ENCODE results near the gene ANGPTL2. TPM values are rescaled to one million over a fixed set of nuclear protein-coding genes. Genes with fewer than 3 reads are reported as not detected.
"Not testable (repeated sequence)": the region's sequence is repeated elsewhere in the genome, so short reads cannot be mapped to it uniquely, and the experiment has no call there.

ANGPTL2 gene
- 10 to 100 TPM in 2 of 6 donors, 1 to 10 TPM in 4; 3.9 to 26.0 (median 7.9) TPM for total RNA-seq

GRCh38 chr9:127122176-127123063 lies at the start of gene ANGPTL2:
Gene ANGPTL2 (minus strand): TSS chr9:127122635. CDS start chr9:127108731, 13,904 bp downstream.
- peak; percentile 93 to 95 for ATAC-seq (ENCODE audit: low FRiP score in 2 of 2)
- 10 to 14% methylated on average over 7 to 39 of the region's 43 CpGs for WGBS, 2 donors

GRCh38 chr9:127171348-127171747 lies 48.9 kb upstream of the ANGPTL2 start:
- not testable (repeated sequence) for H3K9me3 ChIP-seq; H3K27me3 ChIP-seq; H3K4me3 ChIP-seq; ATAC-seq (ENCODE audit: low FRiP score in 2 of 2); H3K27ac ChIP-seq; DNase-seq; H3K4me1 ChIP-seq; H3K36me3 ChIP-seq
- WGBS, 2 donors: 95 to 98% methylated on average over 9 of the region's 9 CpGs

More at GRCh38 chr9:127122176-127123063, at the start of gene ANGPTL2:
- Histone ChIP-seq H3K4me1 (peaks cover 17 to 26% (median 23%) of the 10 kb centered on the region in 4 donors), H3K27me3 (no peaks in the 10 kb centered on the region), H3K4me3 (peak within 1 kb of the TSS; percentile 38 to 49 (median 44)), H3K27ac (peak within 1 kb of the TSS; percentile 80 to 85 (median 81)), H3K9me3 (no peaks in the 10 kb centered on the region), H3K36me3 (no peaks in the 10 kb centered on the region)
- TF ChIP-seq EP300 (IDR thresholded peaks at IDR 0.05) (no peak), CTCF (IDR thresholded peaks at IDR 0.05) (no peak), POLR2AphosphoS5 (IDR thresholded peaks at IDR 0.05) (peak; percentile 50 to 54), POLR2A (IDR thresholded peaks at IDR 0.05) (peak in 1 of 4 donors; percentile 49)
- DNase-seq: peak; percentile 73 to 94

GRCh38 chr9:127170652-127171051 lies 48.2 kb upstream of the ANGPTL2 start:
- Histone ChIP-seq H3K9me3 (no peaks in the 10 kb centered on the region), H3K4me3 (no peak overlapping the region), H3K4me1 (no peaks in the 10 kb centered on the region), H3K27me3 (no peaks in the 10 kb centered on the region), H3K27ac (no peak overlapping the region), H3K36me3 (no peaks in the 10 kb centered on the region)
- WGBS, 2 donors: 86 to 91% methylated on average over 2 of the region's 2 CpGs
- DNase-seq: no peak
- TF ChIP-seq EP300 (IDR thresholded peaks at IDR 0.05) (no peak), CTCF (IDR thresholded peaks at IDR 0.05) (no peak), POLR2A (IDR thresholded peaks at IDR 0.05) (no peak), POLR2AphosphoS5 (IDR thresholded peaks at IDR 0.05) (no peak)
- ATAC-seq (ENCODE audit: low FRiP score in 2 of 2): no peak

GRCh38 chr9:127170103-127170502 lies 47.7 kb upstream of the ANGPTL2 start:
- no peak overlapping the region for H3K4me3 ChIP-seq
- WGBS, 2 donors: 97 to 99% methylated on average over 4 of the region's 4 CpGs
- TF ChIP-seq POLR2A (IDR thresholded peaks at IDR 0.05) (no peak), POLR2AphosphoS5 (IDR thresholded peaks at IDR 0.05) (no peak), CTCF (IDR thresholded peaks at IDR 0.05) (no peak), EP300 (IDR thresholded peaks at IDR 0.05) (no peak)
- H3K36me3 ChIP-seq: no peaks in the 10 kb centered on the region
- DNase-seq (no peak), ATAC-seq (ENCODE audit: low FRiP score in 2 of 2) (no peak)
- no peaks in the 10 kb centered on the region for H3K4me1 ChIP-seq
- no peaks in the 10 kb centered on the region for H3K9me3 ChIP-seq
- H3K27ac ChIP-seq: no peak overlapping the region
- no peaks in the 10 kb centered on the region for H3K27me3 ChIP-seq

- Histone ChIP-seq H3K9me3 (no peaks in the 10 kb centered on the region), H3K27me3 (no peaks in the 10 kb centered on the region), H3K4me1 (no peaks in the 10 kb centered on the region), H3K36me3 (no peaks in the 10 kb centered on the region), H3K27ac (no peak overlapping the region), H3K4me3 (no peak overlapping the region)
- DNase-seq (no peak), ATAC-seq (ENCODE audit: low FRiP score in 2 of 2) (no peak)
- TF ChIP-seq EP300 (IDR thresholded peaks at IDR 0.05) (no peak), CTCF (IDR thresholded peaks at IDR 0.05) (no peak), POLR2AphosphoS5 (IDR thresholded peaks at IDR 0.05) (no peak), POLR2A (IDR thresholded peaks at IDR 0.05) (no peak)
- 83 to 94% methylated on average over 5 of the region's 5 CpGs for WGBS, 2 donors
Observed at GRCh38 chr9:127169575-127169883, 47.1 kb upstream of the ANGPTL2 start.
